Measurements from ENCODE around the gene GALNT11.
"Not testable (repeated sequence)": the region's sequence is repeated elsewhere in the genome, so short reads cannot be mapped to it uniquely, and the experiment has no call there.

Gene GALNT11

DNA sequence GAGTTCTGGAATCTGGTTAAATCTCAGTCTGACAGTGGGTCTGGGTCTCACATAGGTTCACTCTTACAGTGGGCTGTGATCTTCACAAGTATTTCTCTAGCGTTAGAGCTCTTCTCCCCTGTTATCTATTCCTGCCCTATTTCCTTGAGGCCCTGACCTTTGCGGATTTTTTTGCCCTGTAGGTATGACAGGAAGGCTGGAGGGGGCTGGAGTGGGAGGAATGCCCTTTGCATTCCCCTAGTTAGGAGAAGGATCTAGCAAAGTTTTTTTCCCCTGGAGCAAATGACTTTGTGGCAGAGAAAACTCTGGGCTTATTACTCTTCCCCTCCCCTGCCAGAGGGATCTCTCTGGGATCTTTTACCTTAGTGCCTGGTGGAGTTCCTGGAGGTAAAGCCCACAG, 49.2 kb downstream of the GALNT11 start:
- no peak for DNase-seq (ENCODE audit: low read depth in 1 of 2, low spot score in 1 of 2)

DNA sequence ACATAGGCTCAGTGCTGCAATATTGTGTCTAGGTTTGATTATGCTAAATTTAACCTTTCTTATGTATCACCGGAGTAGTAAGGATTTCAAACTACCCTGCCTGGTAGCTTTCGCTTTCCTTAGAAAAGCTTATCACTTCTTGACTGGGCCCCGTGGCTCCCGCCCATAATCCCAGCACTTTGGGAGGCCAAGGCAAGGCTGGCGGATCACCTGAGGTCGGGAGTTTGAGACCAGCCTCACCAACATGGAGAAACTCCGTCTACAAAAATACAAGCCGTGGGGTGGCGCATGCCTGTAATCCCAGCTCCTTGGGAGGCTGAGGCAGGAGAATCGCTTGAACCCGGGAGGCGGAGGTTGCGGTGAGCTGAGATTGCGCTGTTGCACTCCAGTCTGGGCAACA, 49.9 kb downstream of the GALNT11 start:
- not testable (repeated sequence) for DNase-seq (ENCODE audit: low read depth in 1 of 2, low spot score in 1 of 2)

DNA sequence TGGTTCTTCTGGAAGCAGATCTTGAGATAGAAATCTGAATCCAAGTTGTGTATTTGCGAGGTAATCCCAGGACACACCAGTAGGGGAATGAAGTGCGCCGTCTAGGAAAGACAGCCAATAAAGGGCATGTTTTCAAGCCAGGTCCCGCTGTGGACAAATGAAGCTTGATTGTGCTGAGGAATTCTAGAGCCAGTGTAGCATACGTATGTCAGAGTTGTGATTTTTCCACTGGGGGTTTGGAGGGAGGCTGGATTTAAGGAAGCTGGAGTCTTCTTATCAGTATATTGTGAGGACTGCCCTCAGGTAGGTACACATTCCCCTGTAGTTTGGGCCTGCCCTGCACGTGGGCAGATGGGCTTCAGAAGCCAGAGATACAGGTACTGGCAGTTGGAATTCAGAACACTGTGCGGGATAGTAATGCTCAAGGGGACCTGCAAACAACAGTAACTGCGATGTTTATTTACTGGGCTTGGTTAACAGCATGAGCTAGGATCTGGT, 50.9 kb downstream of the GALNT11 start:
- no peak for DNase-seq (ENCODE audit: low read depth in 1 of 2, low spot score in 1 of 2)

DNA sequence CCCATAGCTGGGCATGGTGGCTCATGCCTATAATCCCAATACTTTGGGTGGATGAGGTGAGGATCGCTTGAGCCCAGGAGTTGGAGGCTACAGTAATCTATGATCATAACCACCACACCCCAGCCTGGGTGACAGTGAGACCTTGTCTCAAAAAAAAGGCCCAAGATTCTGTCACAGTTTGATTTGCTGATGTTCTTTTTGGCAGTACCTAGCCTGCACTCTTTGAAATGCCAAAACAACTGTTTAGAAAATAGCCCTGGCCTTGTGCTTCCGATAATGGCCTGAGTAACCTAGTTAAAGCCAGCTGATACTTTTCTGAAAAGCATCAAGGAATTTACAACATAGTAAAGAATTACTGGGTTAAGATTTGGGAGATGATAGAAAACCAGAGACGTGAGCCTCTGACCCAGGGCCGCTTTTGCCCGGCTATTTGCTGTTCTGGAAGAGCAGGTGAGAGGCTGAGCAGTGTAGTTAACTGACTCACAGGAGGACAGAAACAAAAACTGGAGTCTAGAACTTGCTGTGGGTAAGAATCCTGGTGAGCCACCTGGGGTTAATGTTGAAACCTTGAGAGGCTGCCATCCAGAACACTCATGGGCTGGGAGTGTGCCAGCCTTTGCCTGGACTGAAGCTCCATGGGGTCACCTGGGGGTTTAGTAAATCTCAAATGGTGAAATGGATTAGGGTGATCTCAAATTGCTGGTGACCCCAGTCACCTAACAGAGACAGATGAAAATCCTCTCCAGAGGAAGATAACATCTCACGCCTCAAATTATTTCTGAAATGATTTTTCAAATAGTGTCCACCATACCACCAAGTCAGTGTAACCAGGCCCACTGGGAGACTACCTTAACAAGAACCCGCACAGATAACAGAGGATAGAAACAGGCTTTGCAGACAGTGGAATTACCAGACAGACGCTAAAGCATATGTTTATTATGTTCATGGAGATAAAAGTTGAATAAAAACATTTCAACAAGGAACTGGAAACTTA, 51.8 kb downstream of the GALNT11 start:
- DNase-seq (ENCODE audit: low read depth in 1 of 2, low spot score in 1 of 2): no peak

DNA sequence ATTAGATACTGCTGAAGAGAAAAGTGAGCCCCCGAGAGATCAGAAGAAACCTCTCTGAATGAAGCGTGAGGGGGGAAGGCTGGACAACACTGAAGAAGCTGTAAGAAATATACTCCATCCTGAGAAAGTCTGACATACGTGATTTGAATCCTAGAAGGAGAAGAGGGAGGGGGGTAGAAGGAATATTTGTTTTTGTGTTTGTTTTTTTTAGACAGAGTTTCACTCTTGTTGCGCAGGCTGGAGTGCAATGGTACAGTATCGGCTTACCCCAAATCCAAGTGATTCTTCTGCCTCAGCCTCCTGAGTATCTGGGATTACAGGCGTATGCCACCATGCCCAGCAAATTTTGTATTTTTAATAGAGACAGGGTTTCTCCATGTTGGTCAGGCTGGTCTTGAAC, 52.6 kb downstream of the GALNT11 start:
- no peak for DNase-seq (ENCODE audit: low read depth in 1 of 2, low spot score in 1 of 2)

DNA sequence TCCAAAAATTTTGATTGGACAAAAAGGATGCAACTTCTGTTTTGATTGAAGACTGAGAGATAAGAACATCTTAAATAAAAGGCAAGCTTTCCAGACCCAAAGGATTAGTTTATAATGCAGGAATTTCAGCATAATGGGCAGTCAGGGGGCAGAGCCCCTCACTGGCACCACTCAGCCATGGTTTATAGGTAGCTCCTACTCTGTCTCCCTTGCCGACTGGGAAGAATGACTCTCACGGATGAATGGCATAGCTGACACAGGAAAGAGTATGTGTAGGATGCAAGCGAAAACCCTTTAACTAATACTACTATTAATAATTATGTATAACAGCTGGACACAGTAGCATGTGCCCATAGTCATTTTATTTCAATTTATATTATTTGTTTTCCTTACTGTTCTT, 53.3 kb downstream of the GALNT11 start:
- no peak for DNase-seq (ENCODE audit: low read depth in 1 of 2, low spot score in 1 of 2)

DNA sequence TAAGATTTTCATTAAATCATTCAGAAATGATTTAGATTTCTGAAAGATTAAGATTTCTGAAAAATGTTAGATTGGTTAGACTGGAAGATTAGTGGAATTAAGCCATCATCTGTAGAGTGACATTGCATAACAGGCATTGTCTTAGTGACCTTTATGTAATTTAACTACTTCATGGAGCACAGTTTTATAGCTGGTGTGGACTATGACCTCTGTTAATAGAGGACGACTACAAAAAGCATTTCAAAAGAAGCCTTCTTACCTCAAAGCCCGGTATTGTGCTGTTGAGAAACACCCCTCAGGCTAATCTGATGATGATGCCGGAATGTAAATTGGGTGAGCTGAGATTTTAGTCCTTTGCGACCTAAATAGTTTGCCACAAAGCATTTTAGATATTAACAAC, 55.6 kb downstream of the GALNT11 start:
- DNase-seq (ENCODE audit: low read depth in 1 of 2, low spot score in 1 of 2): no peak

DNA sequence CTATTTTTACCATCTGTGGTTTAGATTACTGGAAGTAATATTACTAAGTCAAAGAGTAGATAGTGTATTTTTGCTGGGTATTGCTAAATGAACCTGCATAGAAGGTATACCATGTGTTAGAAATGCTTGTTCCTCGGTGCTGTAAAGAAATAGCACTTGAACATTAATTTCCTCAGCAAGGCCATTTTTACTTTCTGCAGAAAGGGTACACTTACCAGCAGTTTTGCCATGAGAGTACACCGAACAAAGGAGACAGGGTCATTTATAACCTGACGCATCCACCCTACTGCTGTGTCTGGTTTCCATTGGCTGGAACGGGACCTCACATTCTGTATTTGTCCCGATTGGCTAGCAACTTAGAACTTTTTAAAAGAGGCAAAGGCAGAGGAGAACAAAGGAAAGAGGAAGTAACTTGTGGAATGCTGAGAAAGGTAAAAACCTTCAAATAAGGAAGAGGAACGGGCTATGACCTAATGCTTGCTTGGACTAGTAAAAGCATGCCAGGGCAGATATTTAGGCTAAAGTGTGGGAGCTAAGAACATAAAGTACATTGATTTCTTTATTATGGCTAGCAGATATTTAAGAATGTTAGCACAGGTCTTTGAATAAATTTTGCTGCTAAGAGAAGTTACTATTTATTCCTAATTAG, 56.7 kb downstream of the GALNT11 start:
- DNase-seq (ENCODE audit: low read depth in 1 of 2, low spot score in 1 of 2): not testable (repeated sequence)

DNA sequence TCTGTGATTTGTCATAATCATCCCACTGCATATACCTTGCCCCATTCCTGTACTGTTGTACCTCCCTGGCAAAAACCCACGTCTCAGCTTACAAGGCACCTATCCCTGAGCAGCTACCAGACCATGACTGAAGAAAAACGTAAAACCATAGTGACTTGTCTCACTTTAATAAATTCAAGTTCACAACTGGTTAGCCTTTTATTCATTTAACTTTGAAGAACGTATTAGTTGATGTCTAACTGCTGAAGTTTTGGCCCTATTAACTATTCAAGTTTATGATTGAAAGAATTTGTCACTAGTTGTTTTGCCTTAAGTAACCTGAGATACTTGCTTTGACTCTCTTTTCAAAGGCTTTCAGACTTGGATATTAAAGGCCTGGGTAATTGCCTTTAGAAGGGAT, 59.7 kb downstream of the GALNT11 start:
- DNase-seq (ENCODE audit: low read depth in 1 of 2, low spot score in 1 of 2): no peak

DNA sequence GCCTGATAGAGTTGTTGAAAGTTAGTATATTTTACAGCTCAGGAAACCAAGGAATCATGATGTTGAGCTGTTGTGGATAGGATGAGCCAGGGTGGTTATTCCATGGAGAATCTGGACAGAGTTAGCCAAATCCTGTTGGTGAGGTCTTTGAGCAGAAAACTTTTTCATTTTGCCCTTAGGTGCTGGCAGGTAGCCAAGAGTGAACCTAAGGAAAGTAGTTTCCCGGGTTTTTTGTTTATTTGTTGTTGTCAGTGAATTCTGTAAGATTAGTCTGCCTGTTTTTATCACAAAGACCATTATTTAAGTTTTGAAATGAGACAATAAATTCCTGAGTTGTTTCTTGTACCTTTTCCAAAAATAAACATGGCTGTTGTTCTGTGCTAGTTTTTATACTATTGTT, 61.0 kb downstream of the GALNT11 start:
- DNase-seq (ENCODE audit: low read depth in 1 of 2, low spot score in 1 of 2): no peak

DNA sequence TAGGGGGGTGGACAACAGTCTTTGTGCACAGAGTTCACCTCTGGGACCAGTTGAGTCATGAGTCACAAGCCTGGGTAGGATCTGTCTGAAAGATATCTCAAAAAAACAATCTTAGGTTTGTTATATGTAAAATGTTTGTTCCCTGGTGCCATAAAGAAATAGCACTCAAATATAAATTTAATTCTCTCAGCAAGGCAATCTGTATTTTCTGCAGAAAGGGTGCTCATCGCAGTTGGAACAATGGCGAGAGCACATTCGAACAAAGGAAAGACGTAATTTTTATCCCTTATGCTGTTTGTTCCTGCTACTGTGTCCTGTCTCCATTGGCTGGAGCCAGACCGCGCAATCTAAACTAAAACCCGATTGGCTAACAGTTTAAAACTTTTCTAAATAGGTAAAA, 63.7 kb downstream of the GALNT11 start:
- no peak for DNase-seq (ENCODE audit: low read depth in 1 of 2, low spot score in 1 of 2)

DNA sequence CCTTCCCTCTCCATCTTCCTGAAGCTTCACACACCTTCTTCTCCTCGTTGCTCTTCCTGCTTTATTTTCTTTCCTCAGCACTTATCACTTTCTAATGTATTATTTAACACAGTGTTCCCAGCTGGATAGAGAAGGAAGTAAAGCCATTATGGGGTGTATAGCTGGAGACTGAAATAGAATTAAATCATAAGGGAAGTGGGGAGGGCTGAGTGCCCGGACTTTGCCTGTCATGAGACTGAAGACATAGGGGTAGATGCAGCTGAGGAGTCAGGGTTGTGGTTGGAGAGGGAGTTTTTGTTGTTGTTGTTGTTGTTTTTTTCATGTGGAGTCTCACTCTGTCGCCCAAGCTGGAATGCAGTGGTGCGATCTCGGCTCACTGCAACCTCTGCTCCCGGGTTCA, 65.3 kb downstream of the GALNT11 start:
- no peak for DNase-seq (ENCODE audit: low read depth in 1 of 2, low spot score in 1 of 2)

DNA sequence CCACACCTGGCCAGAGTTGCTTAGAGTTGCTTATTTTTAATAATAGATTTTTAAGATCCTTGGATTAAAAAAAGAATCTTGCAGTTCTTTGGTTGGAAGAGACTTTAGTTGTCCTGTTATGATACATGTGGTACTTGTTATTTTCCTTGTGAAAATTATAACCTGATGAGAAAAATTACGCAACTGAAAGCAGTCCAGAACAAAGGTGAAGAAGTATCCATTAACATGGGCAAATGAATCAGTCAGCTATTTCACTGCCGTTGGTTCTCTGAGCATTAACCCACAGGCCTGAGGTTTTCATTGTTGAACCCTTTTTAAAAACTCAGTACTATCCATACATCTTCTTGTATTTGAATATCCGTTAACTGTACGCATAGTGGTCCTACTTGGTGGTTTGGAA, 68.2 kb downstream of the GALNT11 start:
- DNase-seq (ENCODE audit: low read depth in 1 of 2, low spot score in 1 of 2): no peak

DNA sequence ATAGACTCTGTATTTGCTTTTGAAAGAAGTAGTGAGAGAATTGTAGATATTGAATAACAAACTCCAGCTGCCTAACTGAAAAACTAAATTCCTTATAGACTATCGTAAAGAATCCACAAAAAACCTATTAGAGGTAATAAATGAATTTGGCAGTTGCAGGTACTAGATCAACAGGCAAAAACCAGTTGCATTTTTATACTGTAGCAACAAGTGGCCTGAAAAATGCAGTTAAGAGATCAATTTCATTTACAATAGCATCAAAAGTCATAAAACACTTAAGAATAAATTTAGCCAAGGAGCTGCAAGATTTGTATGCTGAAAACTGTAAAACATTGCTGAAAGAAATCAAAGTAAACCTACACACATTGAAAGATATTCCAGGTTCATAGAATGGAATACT, 70.3 kb downstream of the GALNT11 start:
- no peak for DNase-seq (ENCODE audit: low read depth in 1 of 2, low spot score in 1 of 2)

DNA sequence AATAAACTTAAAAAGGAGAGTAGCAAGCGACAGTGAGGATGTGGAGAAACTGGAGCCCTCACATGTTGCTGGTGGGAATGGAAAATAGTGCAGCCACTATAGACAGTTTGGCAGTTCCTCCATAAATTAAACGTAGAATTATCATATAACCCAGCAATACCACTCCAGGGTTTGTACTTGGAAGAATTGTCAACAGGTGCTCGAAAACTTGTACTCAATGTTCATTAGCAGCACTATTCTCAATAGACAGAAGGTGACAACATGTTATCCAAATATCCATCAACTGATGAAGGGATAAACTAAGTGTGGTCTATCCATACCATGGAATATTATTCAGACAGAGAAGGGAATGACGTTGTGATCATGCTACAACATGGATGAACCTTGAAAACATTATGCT, 71.9 kb downstream of the GALNT11 start:
- DNase-seq (ENCODE audit: low read depth in 1 of 2, low spot score in 1 of 2): no peak

DNA sequence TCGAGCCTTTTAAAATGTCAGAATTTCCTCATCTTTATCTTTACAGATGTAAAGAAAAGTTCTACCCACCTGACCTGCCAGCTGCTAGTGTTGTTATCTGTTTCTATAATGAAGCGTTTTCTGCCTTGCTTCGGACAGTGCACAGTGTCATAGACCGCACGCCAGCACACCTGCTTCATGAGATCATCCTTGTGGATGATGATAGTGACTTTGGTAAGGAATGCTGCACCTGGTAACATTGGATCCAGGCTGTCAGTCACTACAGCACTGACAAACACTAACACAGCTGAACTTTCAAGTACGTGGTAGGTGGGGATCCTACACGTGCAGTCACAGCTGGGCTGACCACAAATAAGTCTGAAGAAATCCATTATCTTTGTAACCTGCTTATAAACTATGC, 77.6 kb downstream of the GALNT11 start:
- DNase-seq (ENCODE audit: low read depth in 1 of 2, low spot score in 1 of 2): no peak

DNA sequence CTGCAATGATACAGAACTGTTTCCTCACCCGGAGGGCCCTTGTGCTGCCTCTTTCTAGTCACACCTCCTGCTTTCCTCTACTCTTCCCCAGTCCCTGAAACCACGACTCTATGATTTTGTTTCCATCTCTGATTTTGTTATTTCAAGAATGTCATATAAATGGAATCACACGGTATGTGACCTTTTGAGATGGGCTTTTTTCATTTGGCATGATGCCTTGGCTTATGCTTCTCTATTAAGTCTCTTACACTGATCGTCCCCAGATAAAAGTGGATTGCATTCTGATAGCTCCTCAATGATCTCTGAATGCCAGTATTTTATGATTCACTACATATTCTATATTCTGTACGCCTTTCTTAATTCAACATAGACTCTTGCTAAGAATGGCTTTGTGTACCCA, 78.2 kb downstream of the GALNT11 start:
- no peak for DNase-seq (ENCODE audit: low read depth in 1 of 2, low spot score in 1 of 2)

DNA sequence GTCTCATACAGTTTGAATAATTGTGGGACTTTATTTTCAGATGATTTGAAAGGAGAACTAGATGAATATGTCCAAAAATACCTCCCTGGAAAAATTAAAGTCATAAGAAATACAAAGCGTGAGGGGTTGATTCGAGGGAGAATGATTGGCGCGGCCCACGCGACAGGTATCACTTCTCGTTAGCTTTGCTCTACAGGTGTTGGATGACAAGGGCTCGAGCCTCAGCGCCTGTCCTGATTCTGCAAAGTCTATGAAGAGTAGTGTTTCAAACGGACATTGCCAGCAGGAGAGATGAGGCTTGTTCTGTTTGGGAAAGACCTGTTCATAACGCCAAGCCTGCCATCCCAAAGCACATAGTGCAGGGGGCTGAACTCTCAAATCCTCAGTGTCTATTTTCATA, 79.7 kb downstream of the GALNT11 start:
- DNase-seq (ENCODE audit: low read depth in 1 of 2, low spot score in 1 of 2): no peak

DNA sequence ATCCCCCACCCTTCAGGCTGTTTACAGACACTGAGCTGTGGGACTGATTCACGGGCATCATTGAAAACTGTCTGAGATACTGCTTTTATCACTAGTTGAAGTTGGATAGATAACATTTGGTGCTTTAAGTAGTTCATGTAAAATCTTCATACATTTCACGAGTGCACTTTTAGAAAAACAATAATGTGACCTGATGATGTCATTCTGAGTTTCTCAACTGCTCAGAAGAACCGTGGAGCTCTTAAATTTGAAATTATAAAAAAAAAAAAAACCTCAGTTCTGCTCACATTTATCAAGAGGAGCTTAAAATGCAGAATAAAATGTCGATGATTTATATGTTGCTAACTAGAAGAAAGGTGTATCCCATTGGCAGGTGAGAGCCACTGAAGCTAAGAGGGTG, 81.5 kb downstream of the GALNT11 start:
- no peak for DNase-seq (ENCODE audit: low read depth in 1 of 2, low spot score in 1 of 2)

DNA sequence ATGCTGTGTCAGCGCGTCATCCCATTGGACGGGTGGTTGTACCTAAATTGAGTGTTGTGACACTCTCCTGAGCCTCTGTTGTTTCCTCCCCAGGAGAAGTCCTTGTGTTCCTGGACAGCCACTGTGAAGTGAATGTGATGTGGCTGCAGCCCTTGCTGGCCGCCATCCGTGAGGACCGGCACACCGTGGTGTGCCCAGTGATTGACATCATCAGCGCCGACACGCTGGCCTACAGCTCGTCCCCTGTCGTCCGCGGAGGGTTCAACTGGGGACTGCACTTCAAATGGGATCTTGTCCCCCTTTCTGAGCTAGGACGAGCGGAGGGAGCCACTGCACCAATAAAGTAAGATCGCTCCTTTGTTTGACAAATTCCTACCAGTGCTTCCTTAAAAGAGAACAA, 82.5 kb downstream of the GALNT11 start:
- no peak for DNase-seq (ENCODE audit: low read depth in 1 of 2, low spot score in 1 of 2)

DNA sequence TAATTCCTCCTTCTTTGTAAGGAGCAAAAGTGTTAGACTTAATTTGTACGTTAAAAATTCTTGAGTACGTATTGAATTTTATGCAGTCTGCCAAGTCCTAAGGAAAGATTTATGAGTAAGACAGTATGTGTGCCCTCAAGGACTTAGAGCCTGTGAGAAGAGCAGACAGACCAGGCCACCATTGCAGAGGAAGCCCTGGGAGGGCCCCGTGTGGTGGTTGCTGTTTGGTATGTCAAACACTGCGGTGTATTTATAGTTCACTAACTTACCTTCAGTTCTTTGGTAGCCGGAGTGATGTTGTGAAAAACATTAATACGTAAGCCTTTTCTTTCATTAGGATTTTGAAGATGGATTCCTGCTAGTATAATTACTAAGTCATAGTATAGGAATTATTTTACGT, 82.9 kb downstream of the GALNT11 start:
- no peak for DNase-seq (ENCODE audit: low read depth in 1 of 2, low spot score in 1 of 2)

DNA sequence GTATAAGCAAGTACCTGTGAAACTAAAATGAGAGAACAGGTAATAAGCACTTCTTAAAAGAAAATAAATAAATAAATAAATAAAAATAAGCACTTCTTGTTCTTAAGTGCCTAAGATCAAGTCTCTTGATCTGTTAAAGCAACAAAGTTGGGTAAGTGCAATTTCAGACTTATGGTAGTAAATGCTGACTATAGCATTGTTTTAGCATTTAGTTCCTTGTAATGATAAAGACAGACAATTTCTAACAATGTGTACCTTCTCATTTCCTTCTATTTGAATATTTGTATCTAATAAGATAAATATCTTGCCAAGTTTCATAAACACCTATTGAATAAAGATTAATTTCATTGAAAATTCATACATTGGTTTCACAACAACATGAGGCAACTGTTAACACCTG, 87.4 kb downstream of the GALNT11 start:
- DNase-seq (ENCODE audit: low read depth in 1 of 2, low spot score in 1 of 2): no peak
